Adrenal gland (tissue), 12 donors: ENCODE data around the gene ADK. TPM values are rescaled to one million over a fixed set of nuclear protein-coding genes. Genes with fewer than 3 reads are reported as not detected.

Experiments
- DNase-seq, 7 donors: peaks; one replicate each; pipeline ENCODE4 v3.0.0-alpha.2; 2019 to 2020
- H3K27ac ChIP-seq, 5 donors: fragments of 200-600 bp; sonication (generic) in 4 of 5; 1 replicate in 3 of 5; 2 replicates in 2 of 5; pipeline versions ENCODE4 v1.5.1 to v1.8.0; 2016 to 2020; ENCODE audit warnings: mild to moderate bottlenecking in 1 of 5
- H3K27me3 ChIP-seq: fragments of 200-600 bp; 2 replicates; pipeline ENCODE4 v1.8.0; 2021
- H3K36me3 ChIP-seq, 2 donors: fragments of 200-600 bp; replicated peaks in 1 of 2; 1 replicate in 1 of 2; 2 replicates in 1 of 2; pipeline versions ENCODE4 v1.5.1 to v1.8.0; 2018 to 2022
- H3K4me1 ChIP-seq, 2 donors: fragments of 200-600 bp; replicated peaks in 1 of 2; 1 replicate in 1 of 2; 2 replicates in 1 of 2; pipeline versions ENCODE4 v1.5.1 to v1.8.0; 2018 to 2021
- H3K4me3 ChIP-seq, 4 donors: fragments of 200-600 bp; sonication (generic) in 3 of 4; one replicate each; pipeline ENCODE4 v1.5.1; 2016 to 2018
- H3K9me3 ChIP-seq, 3 donors: fragments of 200-600 bp; sonication (generic) in 1 of 3; replicated peaks in 1 of 3; 1 replicate in 2 of 3; 2 replicates in 1 of 3; pipeline versions ENCODE4 v1.5.1 to v1.8.0; 2016 to 2021
- CTCF ChIP-seq, 6 experiments: fragments of 450-650 bp in 4 of 6; fragments of 200-600 bp in 2 of 6; sonication (generic) in 1 of 6; IDR thresholded peaks; 1 replicate in 5 of 6; 2 replicates in 1 of 6; pipeline versions ENCODE4 v1.5.1 to v1.8.0; 2016 to 2021; ENCODE audit warnings: antibody characterized with exemption in 6 of 6, mild to moderate bottlenecking in 2 of 6, moderate library complexity in 1 of 6
- POLR2A ChIP-seq, 2 donors: fragments of 450-650 bp; IDR thresholded peaks; one replicate each; pipeline ENCODE4 v1.6.1; 2017; ENCODE audit warnings: antibody characterized with exemption in 2 of 2, mild to moderate bottlenecking in 2 of 2, moderate library complexity in 1 of 2
- WGBS, 4 donors: extraction: QIAGEN DNeasy Blood & Tissue Kit in 2 of 4; methylation state at CpG; one replicate each; pipeline versions ENCODE4 v1.1.5 to v1.1.7; 2013 to 2017; 5-methylcytosine and 5-hydroxymethylcytosine counted together
- intact Hi-C, 2 donors: fragments of 100-400 bp; cut with DNase I; formaldehyde crosslinking; loops; one replicate each; pipeline versions ENCODE4 v1.14.1 to v1.15.0; 2022 to 2023
- polyA plus RNA-seq, 3 donors: library from polyadenylated mRNA; stranded (reverse); fragments of 200-250 nt in 2 of 3; fragments of 350-450 nt in 1 of 3; fragmentation: Illumina TruSeq in 1 of 3; extraction: RNeasy Lipid Tissue Mini Kit (QIAGEN cat#74804) in 1 of 3; gene quantifications; one replicate each; pipeline ENCODE4 v1.2.3, GENCODE V29; 2013 to 2014
- total RNA-seq, 9 donors: library from RNA; depleted of rRNA in 4 of 9; stranded (reverse); fragments of >200 nt in 4 of 9; fragments of 120-200 nt in 1 of 9; fragmentation: NEBNext Ultra II Directional in 1 of 9; extraction: Animal tissue kit (Norgen Biotek cat#: 25700) in 1 of 9; gene quantifications; one replicate each; pipeline versions ENCODE4 v1.1.0 to v1.2.4, GENCODE V29; 2013 to 2023
- donor health status: healthy with polysubstance abuse.
- donor health status: Bipolar disorder and iron deficiency.
- donor health status: DM: yes; HTN: yes; CAD: no.
- donor health status: DM: no; HTN: no; CAD: no.
- donor health status: DM: no; HTN: no; CAD: no.
- donor health status: DM: yes; HTN: yes; CAD: no.

Gene ADK
- total and polyA plus RNA-seq, 12 donors: 8.2 to 45.5 (median 22.2) TPM

- 89 to 94% (median 90%) methylated on average over 3 of the region's 3 CpGs for WGBS, 4 donors
- intact Hi-C loops: no loop called here
- Histone ChIP-seq H3K36me3 (no peaks in the 10 kb centered on the region), H3K4me3 (no peak overlapping the region), H3K27ac (no peak overlapping the region), H3K27me3 (no peaks in the 10 kb centered on the region), H3K9me3 (peaks cover 0 to 4% (median 0%) of the 10 kb centered on the region in 3 donors), H3K4me1 (no peaks in the 10 kb centered on the region)
- DNase-seq: no peak
- TF ChIP-seq POLR2A (IDR thresholded peaks at IDR 0.05) (no peak), CTCF (IDR thresholded peaks at IDR 0.05) (no peak)
Observed at GRCh38 chr10:74289188-74289587, 138.2 kb downstream of the ADK start.

GRCh38 chr10:74289951-74290350 lies 138.9 kb downstream of the ADK start:
- no peak for DNase-seq
- H3K4me1 ChIP-seq: no peaks in the 10 kb centered on the region
- TF ChIP-seq CTCF (IDR thresholded peaks at IDR 0.05) (no peak), POLR2A (IDR thresholded peaks at IDR 0.05) (no peak)
- WGBS, 4 donors: 54 to 67% (median 60%) methylated on average over 4 of the region's 4 CpGs
- no peaks in the 10 kb centered on the region for H3K27me3 ChIP-seq
- no peak overlapping the region for H3K4me3 ChIP-seq
- H3K36me3 ChIP-seq: no peaks in the 10 kb centered on the region
- H3K9me3 ChIP-seq: peaks cover 0 to 4% (median 0%) of the 10 kb centered on the region in 3 donors
- intact Hi-C loops: no loop called here
- H3K27ac ChIP-seq: no peak overlapping the region

- H3K27ac ChIP-seq: no peak overlapping the region
- DNase-seq: no peak
- no peaks in the 10 kb centered on the region for H3K4me1 ChIP-seq
- H3K27me3 ChIP-seq: no peaks in the 10 kb centered on the region
- H3K36me3 ChIP-seq: no peaks in the 10 kb centered on the region
- WGBS, 4 donors: 74 to 93% (median 84%) methylated on average over 1 of the region's 1 CpG
- intact Hi-C loops: no loop called here
- no peak for TF ChIP-seq POLR2A (IDR thresholded peaks at IDR 0.05)
- no peak for TF ChIP-seq CTCF (IDR thresholded peaks at IDR 0.05)
- peaks cover 0 to 4% (median 0%) of the 10 kb centered on the region in 3 donors for H3K9me3 ChIP-seq
- H3K4me3 ChIP-seq: no peak overlapping the region
Observed at GRCh38 chr10:74290708-74291107, 139.7 kb downstream of the ADK start.

GRCh38 chr10:74292871-74293427 lies 141.9 kb downstream of the ADK start:
- Histone ChIP-seq H3K27ac (no peak overlapping the region), H3K4me3 (no peak overlapping the region), H3K27me3 (no peaks in the 10 kb centered on the region), H3K4me1 (no peaks in the 10 kb centered on the region), H3K36me3 (no peaks in the 10 kb centered on the region), H3K9me3 (peaks cover 0 to 4% (median 0%) of the 10 kb centered on the region in 3 donors)
- no peak for TF ChIP-seq POLR2A (IDR thresholded peaks at IDR 0.05)
- no peak for TF ChIP-seq CTCF (IDR thresholded peaks at IDR 0.05)
- intact Hi-C loops: no loop called here
- 82 to 85% (median 84%) methylated on average over 4 of the region's 4 CpGs for WGBS, 4 donors
- no peak for DNase-seq
